H9 (cell line): Measurements from ENCODE around the gene PIAS4. TPM values are rescaled to one million over a fixed set of nuclear protein-coding genes. Genes with fewer than 3 reads are reported as not detected.

ENCODE experiments used
- DNase-seq: peaks from one replicate; pipeline ENCODE4 v3.0.0-alpha.2; 2017
- H2AFZ ChIP-seq: one replicate; pipeline ENCODE4 v1.6.1; 2013; ENCODE audit warnings: mild to moderate bottlenecking, low read length, control low read depth, moderate library complexity
- H2AK5ac ChIP-seq: 2 replicates; pipeline ENCODE4 v1.6.1; 2013; ENCODE audit warnings: low read length, control low read depth, mixed read lengths; ENCODE audit not compliant: insufficient read length
- H2BK120ac ChIP-seq: one replicate; pipeline ENCODE4 v1.6.1; 2013; ENCODE audit warnings: low read depth, mild to moderate bottlenecking, low read length, control low read depth, inconsistent platforms; ENCODE audit not compliant: poor library complexity, severe bottlenecking
- H2BK12ac ChIP-seq: 2 replicates; pipeline ENCODE4 v1.6.1; 2013; ENCODE audit warnings: low read length, control low read depth, mixed read lengths, low read depth; ENCODE audit not compliant: insufficient read length
- H2BK15ac ChIP-seq: 2 replicates; pipeline ENCODE4 v1.6.1; 2013; ENCODE audit warnings: low read depth, low read length, control low read depth
- H2BK20ac ChIP-seq: one replicate; pipeline ENCODE4 v1.6.1; 2013; ENCODE audit warnings: low read depth, mild to moderate bottlenecking, low read length, control low read depth, inconsistent platforms; ENCODE audit not compliant: poor library complexity, severe bottlenecking
- H2BK5ac ChIP-seq: 2 replicates; pipeline ENCODE4 v1.6.1; 2013; ENCODE audit warnings: low read length, control low read depth, mixed read lengths; ENCODE audit not compliant: insufficient read length
- H3K14ac ChIP-seq: 2 replicates; pipeline ENCODE4 v1.6.1; 2013; ENCODE audit warnings: low read length, control low read depth; ENCODE audit not compliant: insufficient read depth
- H3K18ac ChIP-seq: 2 replicates; pipeline ENCODE4 v1.6.1; 2013; ENCODE audit warnings: low read depth, mild to moderate bottlenecking, mixed read lengths, low read length, control low read depth; ENCODE audit not compliant: insufficient read length
- H3K23ac ChIP-seq: 2 replicates; pipeline ENCODE4 v1.6.1; 2013; ENCODE audit warnings: low read length, control low read depth, mixed read lengths, low read depth; ENCODE audit not compliant: insufficient read length
- H3K23me2 ChIP-seq: 2 replicates; pipeline ENCODE4 v1.6.1; 2013; ENCODE audit warnings: low read depth, mild to moderate bottlenecking, mixed read lengths, low read length, control low read depth; ENCODE audit not compliant: insufficient read length, poor library complexity, severe bottlenecking
- H3K27ac ChIP-seq: 2 replicates; pipeline ENCODE4 v1.5.1; 2013; ENCODE audit warnings: low read length, control low read depth, mixed read lengths, low read depth; ENCODE audit not compliant: insufficient read length
- H3K27me3 ChIP-seq: 2 replicates; pipeline ENCODE4 v1.6.1; 2013; ENCODE audit warnings: low read length, control low read depth, inconsistent platforms; ENCODE audit not compliant: insufficient read depth
- H3K4ac ChIP-seq: 2 replicates; pipeline ENCODE4 v1.6.1; 2013; ENCODE audit warnings: low read depth, mild to moderate bottlenecking, control low read depth, inconsistent platforms, low read length, moderate library complexity
- H3K4me1 ChIP-seq: 2 replicates; pipeline ENCODE4 v1.6.1; 2013; ENCODE audit warnings: low read length, control low read depth, inconsistent platforms; ENCODE audit not compliant: insufficient read depth
- H3K4me2 ChIP-seq: 2 replicates; pipeline ENCODE4 v1.6.1; 2013; ENCODE audit warnings: low read length, control low read depth, mixed read lengths; ENCODE audit not compliant: insufficient read length, insufficient read depth
- H3K56ac ChIP-seq: 2 replicates; pipeline ENCODE4 v1.6.1; 2013; ENCODE audit warnings: low read depth, mild to moderate bottlenecking, mixed read lengths, low read length, control low read depth; ENCODE audit not compliant: insufficient read length
- H3K79me1 ChIP-seq: 2 replicates; pipeline ENCODE4 v1.6.1; 2013; ENCODE audit warnings: low read depth, mild to moderate bottlenecking, moderate library complexity, low read length, control low read depth, inconsistent platforms; ENCODE audit not compliant: insufficient read depth, poor library complexity, severe bottlenecking
- H3K79me2 ChIP-seq: 2 replicates; pipeline ENCODE4 v1.6.1; 2013; ENCODE audit warnings: low read length, control low read depth, inconsistent platforms; ENCODE audit not compliant: insufficient read depth
- H3K9ac ChIP-seq: 2 replicates; pipeline ENCODE4 v1.6.1; 2013; ENCODE audit warnings: low read length, control low read depth, mixed read lengths; ENCODE audit not compliant: insufficient read length; ENCODE audit errors: extremely low read depth
- H3K9me3 ChIP-seq: one replicate; pipeline ENCODE4 v1.6.1; 2013; ENCODE audit warnings: low read depth, low read length, inconsistent platforms; ENCODE audit not compliant: control insufficient read depth
- H3T11ph ChIP-seq: one replicate; pipeline ENCODE4 v1.6.1; 2013; ENCODE audit warnings: mild to moderate bottlenecking, low read length, control low read depth, inconsistent platforms
- H4K20me1 ChIP-seq: one replicate; pipeline ENCODE4 v1.6.1; 2013; ENCODE audit not compliant: control insufficient read depth, insufficient read length, insufficient read depth
- H4K5ac ChIP-seq: 2 replicates; pipeline ENCODE4 v1.6.1; 2013; ENCODE audit warnings: low read depth, mild to moderate bottlenecking, mixed read lengths, low read length, control low read depth; ENCODE audit not compliant: insufficient read length
- H4K8ac ChIP-seq: replicated peaks from 2 replicates; pipeline ENCODE4 v1.6.1; 2013; ENCODE audit warnings: low read length, control low read depth, mixed read lengths, low read depth; ENCODE audit not compliant: insufficient read length
- H4K91ac ChIP-seq: 2 replicates; pipeline ENCODE4 v1.6.1; 2013; ENCODE audit warnings: low read depth, mild to moderate bottlenecking, moderate library complexity, mixed read lengths, low read length, control low read depth; ENCODE audit not compliant: insufficient read length
- H3K27ac Mint-ChIP-seq, 3 experiments: 2 replicates in 2 of 3; 3 replicates in 1 of 3; pipeline ENCODE4 v1.8.0; 2020 to 2021; ENCODE audit warnings: mixed read lengths in 3 of 3, mild to moderate bottlenecking in 1 of 3, moderate library complexity in 1 of 3
- H3K27me3 Mint-ChIP-seq: 2 replicates; pipeline ENCODE4 v1.8.0; 2021; ENCODE audit warnings: low read depth, mild to moderate bottlenecking, moderate library complexity, mixed read lengths
- H3K36me3 Mint-ChIP-seq, 3 experiments: 2 replicates in 2 of 3; 3 replicates in 1 of 3; pipeline ENCODE4 v1.8.0; 2020 to 2021; ENCODE audit warnings: low read depth in 3 of 3, mixed read lengths in 3 of 3; ENCODE audit not compliant: insufficient read depth in 1 of 3
- H3K4me1 Mint-ChIP-seq, 2 experiments: 2 replicates each; pipeline ENCODE4 v1.8.0; 2020; ENCODE audit warnings: mixed read lengths in 2 of 2
- H3K4me3 Mint-ChIP-seq, 2 experiments: 2 replicates in 1 of 2; 3 replicates in 1 of 2; pipeline ENCODE4 v1.8.0; 2020 to 2021; ENCODE audit warnings: mild to moderate bottlenecking in 2 of 2, mixed read lengths in 2 of 2, moderate library complexity in 1 of 2
- H3K9me3 Mint-ChIP-seq, 2 experiments: 2 replicates in 1 of 2; 3 replicates in 1 of 2; pipeline ENCODE4 v1.8.0; 2020; ENCODE audit warnings: mild to moderate bottlenecking in 2 of 2, mixed read lengths in 2 of 2, moderate library complexity in 1 of 2
- WGBS: extraction: QIAGEN DNeasy Blood & Tissue Kit; methylation state at CpG from one replicate; pipeline ENCODE4 v1.1.7; 2013; ENCODE audit warnings: missing lambda C conversion rate, low lambda C conversion rate, mixed read lengths; ENCODE audit not compliant: insufficient read length; ENCODE audit errors: extremely low coverage; 5-methylcytosine and 5-hydroxymethylcytosine counted together
- total RNA-seq: library from RNA; stranded (reverse); gene quantifications from 2 replicates; pipeline ENCODE4 v1.2.1, GENCODE V29; 2021
- TF ChIP-seq, protein P1 (sequence below): fragments of 200-600 bp; sonication (generic); conservative IDR thresholded peaks from 3 replicates; pipeline ENCODE4 v1.8.0; 2021; ENCODE audit warnings: antibody characterized with exemption, mild to moderate bottlenecking

Gene PIAS4
- total RNA-seq, 1 experiment from 2014 or later, result 52.0 TPM

DNA sequence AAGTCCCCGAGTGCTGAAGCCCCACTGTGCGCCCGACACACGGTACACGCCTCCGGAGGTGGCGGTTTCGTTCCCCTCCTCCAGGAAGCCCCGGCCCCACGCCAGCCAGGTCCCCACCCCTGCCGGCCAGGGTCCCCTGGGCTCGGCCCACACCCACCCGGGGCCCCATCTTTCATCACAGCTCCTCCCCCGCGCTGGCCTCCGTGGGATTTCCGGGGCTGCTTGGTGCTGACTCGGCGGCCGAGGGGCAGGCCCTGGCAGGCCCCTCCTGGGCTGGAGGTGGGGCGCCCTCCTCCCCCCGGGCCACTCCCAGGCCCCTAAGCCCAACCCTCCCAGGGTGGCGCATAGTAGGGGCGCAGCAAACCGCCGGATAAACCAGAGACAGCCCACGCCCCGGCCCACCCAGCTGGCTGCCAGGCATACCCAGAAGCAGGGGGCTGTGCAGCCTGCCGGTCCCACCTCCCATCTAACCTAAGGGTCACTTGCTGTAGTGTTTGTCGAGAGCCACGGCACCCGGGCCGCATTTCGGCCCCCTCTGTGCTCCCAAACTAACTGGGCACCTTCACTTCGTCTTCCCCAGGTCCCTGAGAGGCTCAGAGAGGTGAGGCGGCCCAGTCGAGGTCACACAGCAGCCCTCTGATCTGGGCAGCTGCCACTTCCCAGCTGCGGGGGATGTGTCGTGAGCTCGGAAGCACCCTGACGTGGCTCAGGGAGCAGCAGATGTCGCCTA is 52.5 kb downstream of the PIAS4 start:
- H3K23me2 ChIP-seq, result peaks cover 8% of the 10 kb centered on the region
- no peaks in the 10 kb centered on the region; the same call in 1 of the 2 replicates for H3K27me3 Mint-ChIP-seq
- H3K27me3 ChIP-seq, result no peaks in the 10 kb centered on the region
- H3K18ac ChIP-seq, result no peak overlapping the region
- H3K4me1 Mint-ChIP-seq, result peaks cover 6 to 18% of the 10 kb centered on the region in 2 experiments
- TF ChIP-seq, protein P1, sequence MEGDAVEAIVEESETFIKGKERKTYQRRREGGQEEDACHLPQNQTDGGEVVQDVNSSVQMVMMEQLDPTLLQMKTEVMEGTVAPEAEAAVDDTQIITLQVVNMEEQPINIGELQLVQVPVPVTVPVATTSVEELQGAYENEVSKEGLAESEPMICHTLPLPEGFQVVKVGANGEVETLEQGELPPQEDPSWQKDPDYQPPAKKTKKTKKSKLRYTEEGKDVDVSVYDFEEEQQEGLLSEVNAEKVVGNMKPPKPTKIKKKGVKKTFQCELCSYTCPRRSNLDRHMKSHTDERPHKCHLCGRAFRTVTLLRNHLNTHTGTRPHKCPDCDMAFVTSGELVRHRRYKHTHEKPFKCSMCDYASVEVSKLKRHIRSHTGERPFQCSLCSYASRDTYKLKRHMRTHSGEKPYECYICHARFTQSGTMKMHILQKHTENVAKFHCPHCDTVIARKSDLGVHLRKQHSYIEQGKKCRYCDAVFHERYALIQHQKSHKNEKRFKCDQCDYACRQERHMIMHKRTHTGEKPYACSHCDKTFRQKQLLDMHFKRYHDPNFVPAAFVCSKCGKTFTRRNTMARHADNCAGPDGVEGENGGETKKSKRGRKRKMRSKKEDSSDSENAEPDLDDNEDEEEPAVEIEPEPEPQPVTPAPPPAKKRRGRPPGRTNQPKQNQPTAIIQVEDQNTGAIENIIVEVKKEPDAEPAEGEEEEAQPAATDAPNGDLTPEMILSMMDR, result no peak
- H2BK12ac ChIP-seq, result no peak overlapping the region
- no peak overlapping the region for H2BK15ac ChIP-seq
- H3K4me1 ChIP-seq, result no peaks in the 10 kb centered on the region; the same call in 1 of the 2 replicates
- no peak overlapping the region for H3K27ac ChIP-seq
- no peak overlapping the region for H2BK20ac ChIP-seq
- no peak overlapping the region for H3K4ac ChIP-seq
- no peak overlapping the region for H2BK120ac ChIP-seq
- peak; percentile 32 for DNase-seq
- peaks cover 3% of the 10 kb centered on the region for H4K20me1 ChIP-seq
- peaks cover 13% of the 10 kb centered on the region for H3K79me1 ChIP-seq
- no peak overlapping the region for H4K91ac ChIP-seq
- no peak overlapping the region for H3K9ac ChIP-seq
- H3K9me3 Mint-ChIP-seq, result no peaks in the 10 kb centered on the region
- no peak overlapping the region for H3K56ac ChIP-seq
- no peak overlapping the region for H4K8ac ChIP-seq
- no peak overlapping the region for H2BK5ac ChIP-seq
- no peak overlapping the region for H4K5ac ChIP-seq
- WGBS, result no CpG with 5 or more reads among the region's 42 CpGs
- peaks cover 37% of the 10 kb centered on the region; the same call in 1 of the 2 replicates for H3K79me2 ChIP-seq
- H3K23ac ChIP-seq, result no peak overlapping the region
- H3K9me3 ChIP-seq, result no peaks in the 10 kb centered on the region
- no peak overlapping the region for H3K4me2 ChIP-seq
- no peak overlapping the region for H3K14ac ChIP-seq
- no peak overlapping the region for H2AK5ac ChIP-seq
- no peak overlapping the region for H3T11ph ChIP-seq
- H3K36me3 Mint-ChIP-seq, result peaks cover 5 to 16% (median 14%) of the 10 kb centered on the region in 3 experiments; a peak in 6 of 7 replicates
- no peak overlapping the region for H2AFZ ChIP-seq
- no peak overlapping the region for H3K4me3 Mint-ChIP-seq
- H3K27ac Mint-ChIP-seq, result peak overlapping the region in 1 of 3 experiments; percentile 47; a peak in 1 of 7 replicates
